ENCODE data around the gene NOS1AP.

NOS1AP gene

GRCh38 chr1:162375463-162375862 lies 306.0 kb downstream of the NOS1AP start:
- Histone ChIP-seq H3K4me1 (ENCODE audit: insufficient read depth, low read length) (no peaks in the 10 kb centered on the region), H3K9ac (ENCODE audit: low read length) (no peak overlapping the region), H3K27ac (ENCODE audit: low read depth, low read length) (no peak overlapping the region), H3K9me3 (ENCODE audit: low read length) (no peaks in the 10 kb centered on the region), H3K27me3 (ENCODE audit: control insufficient read depth in 1 of 2, insufficient read depth in 2 of 2, low read length in 2 of 2) (no peaks in the 10 kb centered on the region), H3K36me3 (ENCODE audit: insufficient read depth, low read length) (no peaks in the 10 kb centered on the region), H3K4me3 (ENCODE audit: low read depth in 1 of 2, low read length in 2 of 2) (no peak overlapping the region)

GRCh38 chr1:162376691-162377090 lies 307.2 kb downstream of the NOS1AP start, which contains the start of gene SPATA46:
TSS of gene SPATA46 (minus strand) at chr1:162376854. CDS start at chr1:162376790, 64 bp downstream.
- no peak within 1 kb of the TSS for H3K27ac ChIP-seq (ENCODE audit: low read depth, low read length)
- H3K36me3 ChIP-seq (ENCODE audit: insufficient read depth, low read length): no peaks in the 10 kb centered on the region
- H3K4me1 ChIP-seq (ENCODE audit: insufficient read depth, low read length): no peaks in the 10 kb centered on the region
- H3K27me3 ChIP-seq (ENCODE audit: control insufficient read depth in 1 of 2, insufficient read depth in 2 of 2, low read length in 2 of 2): no peaks in the 10 kb centered on the region
- H3K9ac ChIP-seq (ENCODE audit: low read length): no peak within 1 kb of the TSS
- no peaks in the 10 kb centered on the region for H3K9me3 ChIP-seq (ENCODE audit: low read length)
- no peak within 1 kb of the TSS for H3K4me3 ChIP-seq (ENCODE audit: low read depth in 1 of 2, low read length in 2 of 2)

GRCh38 chr1:162380061-162380846 lies 310.8 kb downstream of the NOS1AP start:
- Histone ChIP-seq H3K9me3 (ENCODE audit: low read length) (no peaks in the 10 kb centered on the region), H3K27ac (ENCODE audit: low read depth, low read length) (no peak overlapping the region), H3K36me3 (ENCODE audit: insufficient read depth, low read length) (no peaks in the 10 kb centered on the region), H3K4me3 (ENCODE audit: low read depth in 1 of 2, low read length in 2 of 2) (no peak overlapping the region), H3K4me1 (ENCODE audit: insufficient read depth, low read length) (no peaks in the 10 kb centered on the region), H3K27me3 (ENCODE audit: control insufficient read depth in 1 of 2, insufficient read depth in 2 of 2, low read length in 2 of 2) (no peaks in the 10 kb centered on the region), H3K9ac (ENCODE audit: low read length) (no peak overlapping the region)

- Histone ChIP-seq H3K9ac (ENCODE audit: low read length) (no peak within 1 kb of the TSS), H3K9me3 (ENCODE audit: low read length) (no peaks in the 10 kb centered on the region), H3K27me3 (ENCODE audit: control insufficient read depth in 1 of 2, insufficient read depth in 2 of 2, low read length in 2 of 2) (no peaks in the 10 kb centered on the region), H3K27ac (ENCODE audit: low read depth, low read length) (no peak within 1 kb of the TSS), H3K4me1 (ENCODE audit: insufficient read depth, low read length) (no peaks in the 10 kb centered on the region), H3K4me3 (ENCODE audit: low read depth in 1 of 2, low read length in 2 of 2) (no peak within 1 kb of the TSS), H3K36me3 (ENCODE audit: insufficient read depth, low read length) (no peaks in the 10 kb centered on the region)
Measured at GRCh38 chr1:162381383-162381782, 311.9 kb downstream of the NOS1AP start, which contains the start of gene C1orf226. TSS of gene C1orf226 (plus strand) at chr1:162381728. CDS start at chr1:162381902, 174 bp downstream.

- Histone ChIP-seq H3K27me3 (ENCODE audit: control insufficient read depth in 1 of 2, insufficient read depth in 2 of 2, low read length in 2 of 2) (no peaks in the 10 kb centered on the region), H3K27ac (ENCODE audit: low read depth, low read length) (no peak overlapping the region), H3K9me3 (ENCODE audit: low read length) (no peaks in the 10 kb centered on the region), H3K36me3 (ENCODE audit: insufficient read depth, low read length) (no peaks in the 10 kb centered on the region), H3K4me1 (ENCODE audit: insufficient read depth, low read length) (no peaks in the 10 kb centered on the region), H3K9ac (ENCODE audit: low read length) (no peak overlapping the region), H3K4me3 (ENCODE audit: low read depth in 1 of 2, low read length in 2 of 2) (no peak overlapping the region)
Measured at GRCh38 chr1:162381941-162382750, 312.7 kb downstream of the NOS1AP start.

GRCh38 chr1:162383091-162383490 lies 313.6 kb downstream of the NOS1AP start:
- no peaks in the 10 kb centered on the region for H3K27me3 ChIP-seq (ENCODE audit: control insufficient read depth in 1 of 2, insufficient read depth in 2 of 2, low read length in 2 of 2)
- H3K9me3 ChIP-seq (ENCODE audit: low read length): no peaks in the 10 kb centered on the region
- no peak overlapping the region for H3K4me3 ChIP-seq (ENCODE audit: low read depth in 1 of 2, low read length in 2 of 2)
- H3K27ac ChIP-seq (ENCODE audit: low read depth, low read length): no peak overlapping the region
- no peaks in the 10 kb centered on the region for H3K4me1 ChIP-seq (ENCODE audit: insufficient read depth, low read length)
- no peaks in the 10 kb centered on the region for H3K36me3 ChIP-seq (ENCODE audit: insufficient read depth, low read length)
- no peak overlapping the region for H3K9ac ChIP-seq (ENCODE audit: low read length)

GRCh38 chr1:162383516-162383915 lies 314.0 kb downstream of the NOS1AP start:
- Histone ChIP-seq H3K9me3 (ENCODE audit: low read length) (no peaks in the 10 kb centered on the region), H3K27me3 (ENCODE audit: control insufficient read depth in 1 of 2, insufficient read depth in 2 of 2, low read length in 2 of 2) (no peaks in the 10 kb centered on the region), H3K27ac (ENCODE audit: low read depth, low read length) (no peak overlapping the region), H3K36me3 (ENCODE audit: insufficient read depth, low read length) (no peaks in the 10 kb centered on the region), H3K4me3 (ENCODE audit: low read depth in 1 of 2, low read length in 2 of 2) (no peak overlapping the region), H3K4me1 (ENCODE audit: insufficient read depth, low read length) (no peaks in the 10 kb centered on the region), H3K9ac (ENCODE audit: low read length) (no peak overlapping the region)

- H3K4me1 ChIP-seq (ENCODE audit: insufficient read depth, low read length): no peaks in the 10 kb centered on the region
- no peak overlapping the region for H3K27ac ChIP-seq (ENCODE audit: low read depth, low read length)
- no peak overlapping the region for H3K4me3 ChIP-seq (ENCODE audit: low read depth in 1 of 2, low read length in 2 of 2)
- no peaks in the 10 kb centered on the region for H3K36me3 ChIP-seq (ENCODE audit: insufficient read depth, low read length)
- no peaks in the 10 kb centered on the region for H3K27me3 ChIP-seq (ENCODE audit: control insufficient read depth in 1 of 2, insufficient read depth in 2 of 2, low read length in 2 of 2)
- no peaks in the 10 kb centered on the region for H3K9me3 ChIP-seq (ENCODE audit: low read length)
- H3K9ac ChIP-seq (ENCODE audit: low read length): no peak overlapping the region
Measured at GRCh38 chr1:162384116-162384515, 314.6 kb downstream of the NOS1AP start.

- Histone ChIP-seq H3K4me1 (ENCODE audit: insufficient read depth, low read length) (no peaks in the 10 kb centered on the region), H3K36me3 (ENCODE audit: insufficient read depth, low read length) (no peaks in the 10 kb centered on the region), H3K9ac (ENCODE audit: low read length) (no peak overlapping the region), H3K9me3 (ENCODE audit: low read length) (no peaks in the 10 kb centered on the region), H3K4me3 (ENCODE audit: low read depth in 1 of 2, low read length in 2 of 2) (no peak overlapping the region), H3K27ac (ENCODE audit: low read depth, low read length) (no peak overlapping the region), H3K27me3 (ENCODE audit: control insufficient read depth in 1 of 2, insufficient read depth in 2 of 2, low read length in 2 of 2) (no peaks in the 10 kb centered on the region)
Measured at GRCh38 chr1:162384601-162385279, 315.2 kb downstream of the NOS1AP start.

- Histone ChIP-seq H3K4me1 (ENCODE audit: insufficient read depth, low read length) (no peaks in the 10 kb centered on the region), H3K27ac (ENCODE audit: low read depth, low read length) (no peak overlapping the region), H3K27me3 (ENCODE audit: control insufficient read depth in 1 of 2, insufficient read depth in 2 of 2, low read length in 2 of 2) (no peaks in the 10 kb centered on the region), H3K4me3 (ENCODE audit: low read depth in 1 of 2, low read length in 2 of 2) (no peak overlapping the region), H3K36me3 (ENCODE audit: insufficient read depth, low read length) (no peaks in the 10 kb centered on the region), H3K9ac (ENCODE audit: low read length) (no peak overlapping the region), H3K9me3 (ENCODE audit: low read length) (no peaks in the 10 kb centered on the region)
Measured at GRCh38 chr1:162385280-162385623, 315.8 kb downstream of the NOS1AP start.

GRCh38 chr1:162385702-162386101 lies 316.2 kb downstream of the NOS1AP start:
- Histone ChIP-seq H3K27me3 (ENCODE audit: control insufficient read depth in 1 of 2, insufficient read depth in 2 of 2, low read length in 2 of 2) (no peaks in the 10 kb centered on the region), H3K9me3 (ENCODE audit: low read length) (no peaks in the 10 kb centered on the region), H3K27ac (ENCODE audit: low read depth, low read length) (no peak overlapping the region), H3K4me3 (ENCODE audit: low read depth in 1 of 2, low read length in 2 of 2) (no peak overlapping the region), H3K4me1 (ENCODE audit: insufficient read depth, low read length) (no peaks in the 10 kb centered on the region), H3K36me3 (ENCODE audit: insufficient read depth, low read length) (no peaks in the 10 kb centered on the region), H3K9ac (ENCODE audit: low read length) (no peak overlapping the region)
